ENCODE measurements around the gene ELK4. TPM values are rescaled to one million over a fixed set of nuclear protein-coding genes. Genes with fewer than 3 reads are reported as not detected.

Gene ELK4
- polyA plus RNA-seq, 2 of the 4 experiments (the other 2 are of a cell fraction) = 5.8 to 11.9 TPM

- Histone ChIP-seq H3K4me3 (no peak overlapping the region), H3K4me2 (no peak overlapping the region), H3K4me1 (peaks cover 8% of the 10 kb centered on the region), H3K9me3 (no peaks in the 10 kb centered on the region), H3K27ac (no peak overlapping the region)
- peak in 1 of 2 experiments; percentile 5; a peak in 2 of 6 replicates for ATAC-seq
- WGBS (ENCODE audit: missing lambda C conversion rate) = 72% methylated on average over 3 of the region's 3 CpGs
- POLR2A ChIA-PET = no interaction called here
- no peak for DNase-seq (ENCODE audit: low read depth in 1 of 2, low spot score in 1 of 2)
- no peak for TF ChIP-seq KDM5A (IDR thresholded peaks at IDR 0.05)
- no peak for TF ChIP-seq HOXA7 (CRISPR knock-in tag; IDR thresholded peaks at IDR 0.05)
- no peak for TF ChIP-seq ESRRA (IDR thresholded peaks at IDR 0.05; ENCODE audit: borderline replicate concordance, low read length)
- TF ChIP-seq, protein P1, sequence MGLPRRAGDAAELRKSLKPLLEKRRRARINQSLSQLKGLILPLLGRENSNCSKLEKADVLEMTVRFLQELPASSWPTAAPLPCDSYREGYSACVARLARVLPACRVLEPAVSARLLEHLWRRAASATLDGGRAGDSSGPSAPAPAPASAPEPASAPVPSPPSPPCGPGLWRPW (IDR thresholded peaks at IDR 0.05) = no peak
- no peak for TF ChIP-seq MAZ (IDR thresholded peaks at IDR 0.05; ENCODE audit: borderline replicate concordance, low read depth, low read length)
- TF ChIP-seq RARB (CRISPR knock-in tag; IDR thresholded peaks at IDR 0.05) = no peak
- TF ChIP-seq TP53 (CRISPR knock-in tag; IDR thresholded peaks at IDR 0.05) = no peak
- TF ChIP-seq PHF8 (IDR thresholded peaks at IDR 0.05; ENCODE audit: borderline replicate concordance, low read depth) = no peak
- no peak for TF ChIP-seq JUN (IDR thresholded peaks at IDR 0.05)
- no peak for TF ChIP-seq MAFK (IDR thresholded peaks at IDR 0.05; ENCODE audit: partially characterized antibody)
- no peak for TF ChIP-seq E2F6 (IDR thresholded peaks at IDR 0.05; ENCODE audit: borderline replicate concordance, low read depth)
- TF ChIP-seq RFX5 (IDR thresholded peaks at IDR 0.05) = no peak
- no peak for TF ChIP-seq CTCF (IDR thresholded peaks at IDR 0.05)
- TF ChIP-seq POLR2A (IDR thresholded peaks at IDR 0.05; ENCODE audit: low read length) = no peak
- no peak for TF ChIP-seq PBX3 (IDR thresholded peaks at IDR 0.05)
- no peak for TF ChIP-seq BHLHE40 (IDR thresholded peaks at IDR 0.05; ENCODE audit: low read depth, low read length)
- no peak for TF ChIP-seq ZC3H11A (IDR thresholded peaks at IDR 0.05)
- no peak for TF ChIP-seq RCOR1 (IDR thresholded peaks at IDR 0.05; ENCODE audit: low read depth, low read length)
- CTCF ChIA-PET = interaction anchor here (0.6 to 13.2 kb wide), 6 partner anchors 14 to 90 kb away, joined by 3 to 117 read pairs (median 6); no protein-coding TSS in a partner anchor
- no peak for FAIRE-seq
Observed at GRCh38 chr1:205681364-205681763, 49.6 kb upstream of the ELK4 start.

- peaks cover 8% of the 10 kb centered on the region for H3K4me1 ChIP-seq
- ChIA-PET POLR2A (interaction anchor here (1.5 kb wide), 1 partner anchor 31 kb away, joined by 6 read pairs; no protein-coding TSS in a partner anchor), CTCF (interaction anchor here (1.4 to 13.2 kb wide), 6 partner anchors 8 to 88 kb away, joined by 3 to 117 read pairs (median 7); no protein-coding TSS in a partner anchor)
- WGBS (ENCODE audit: missing lambda C conversion rate) = 3% methylated on average over 26 of the region's 86 CpGs
- peak within 1 kb of the TSS; percentile 73 for H3K4me2 ChIP-seq
- peak within 1 kb of the TSS; percentile 76 to 94 for H3K27ac ChIP-seq
- FAIRE-seq (no peak), DNase-seq (ENCODE audit: low read depth in 1 of 2, low spot score in 1 of 2) (peak; percentile 23 to 69), ATAC-seq (peak; percentile 79 to 85)
- peak within 1 kb of the TSS; percentile 85 for H3K4me3 ChIP-seq
- H3K9me3 ChIP-seq = no peaks in the 10 kb centered on the region
- TF ChIP-seq PBX3 (IDR thresholded peaks at IDR 0.05) (no peak), NFE2L2 (conservative IDR thresholded peaks at IDR 0.05; ENCODE audit: low read length) (no peak), FOSL2 (IDR thresholded peaks at IDR 0.05) (no peak), FOSL2 (CRISPR knock-in tag; IDR thresholded peaks at IDR 0.05) (no peak), RARB (CRISPR knock-in tag; IDR thresholded peaks at IDR 0.05) (no peak), TP53 (CRISPR knock-in tag; IDR thresholded peaks at IDR 0.05) (no peak), GATA3 (IDR thresholded peaks at IDR 0.05; ENCODE audit: borderline replicate concordance) (no peak), JUN (IDR thresholded peaks at IDR 0.05) (0 out of 5 replicates have a peak, but pooled peaks of 1 of the 2 experiments have one; percentile 28), ZNF302 (CRISPR knock-in tag; IDR thresholded peaks at IDR 0.05) (no peak), ELK1 (IDR thresholded peaks at IDR 0.05; ENCODE audit: low read depth, low read length) (no peak), CBX2 (IDR thresholded peaks at IDR 0.05; ENCODE audit: borderline replicate concordance, low read depth) (no peak), MAFK (IDR thresholded peaks at IDR 0.05; ENCODE audit: partially characterized antibody) (no peak)
- TF ChIP-seq, protein P2, sequence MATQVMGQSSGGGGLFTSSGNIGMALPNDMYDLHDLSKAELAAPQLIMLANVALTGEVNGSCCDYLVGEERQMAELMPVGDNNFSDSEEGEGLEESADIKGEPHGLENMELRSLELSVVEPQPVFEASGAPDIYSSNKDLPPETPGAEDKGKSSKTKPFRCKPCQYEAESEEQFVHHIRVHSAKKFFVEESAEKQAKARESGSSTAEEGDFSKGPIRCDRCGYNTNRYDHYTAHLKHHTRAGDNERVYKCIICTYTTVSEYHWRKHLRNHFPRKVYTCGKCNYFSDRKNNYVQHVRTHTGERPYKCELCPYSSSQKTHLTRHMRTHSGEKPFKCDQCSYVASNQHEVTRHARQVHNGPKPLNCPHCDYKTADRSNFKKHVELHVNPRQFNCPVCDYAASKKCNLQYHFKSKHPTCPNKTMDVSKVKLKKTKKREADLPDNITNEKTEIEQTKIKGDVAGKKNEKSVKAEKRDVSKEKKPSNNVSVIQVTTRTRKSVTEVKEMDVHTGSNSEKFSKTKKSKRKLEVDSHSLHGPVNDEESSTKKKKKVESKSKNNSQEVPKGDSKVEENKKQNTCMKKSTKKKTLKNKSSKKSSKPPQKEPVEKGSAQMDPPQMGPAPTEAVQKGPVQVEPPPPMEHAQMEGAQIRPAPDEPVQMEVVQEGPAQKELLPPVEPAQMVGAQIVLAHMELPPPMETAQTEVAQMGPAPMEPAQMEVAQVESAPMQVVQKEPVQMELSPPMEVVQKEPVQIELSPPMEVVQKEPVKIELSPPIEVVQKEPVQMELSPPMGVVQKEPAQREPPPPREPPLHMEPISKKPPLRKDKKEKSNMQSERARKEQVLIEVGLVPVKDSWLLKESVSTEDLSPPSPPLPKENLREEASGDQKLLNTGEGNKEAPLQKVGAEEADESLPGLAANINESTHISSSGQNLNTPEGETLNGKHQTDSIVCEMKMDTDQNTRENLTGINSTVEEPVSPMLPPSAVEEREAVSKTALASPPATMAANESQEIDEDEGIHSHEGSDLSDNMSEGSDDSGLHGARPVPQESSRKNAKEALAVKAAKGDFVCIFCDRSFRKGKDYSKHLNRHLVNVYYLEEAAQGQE (IDR thresholded peaks at IDR 0.05) = no peak
Observed at GRCh38 chr1:205680073-205680851, 48.5 kb upstream of the ELK4 start, which contains the start of gene SLC45A3. Gene SLC45A3 (minus strand): TSS chr1:205680509. CDS start chr1:205664656, 15,853 bp downstream.
